HCT116 (cell line): ENCODE data around the gene USP32. TPM values are rescaled to one million over a fixed set of nuclear protein-coding genes. Genes with fewer than 3 reads are reported as not detected.

Experiments used
- ATAC-seq: fragments of 200-7000 bp; cut with Tn5 transposase; 2 replicates; pipeline ENCODE4 v1.9.1; 2020; ENCODE audit warnings: mild to moderate bottlenecking, moderate library complexity
- BruUV-seq: library from RNA; stranded (reverse); fragments of 400-500 nt; replicated peaks from 2 replicates; lab custom pipeline; 2021; lab: Mats Ljungman, UMichigan
- CTCF ChIA-PET: fragments of 300-600 bp; sonication (Branson Sonifier 250); formaldehyde crosslinking; loops from one replicate; lab custom pipeline; 2021; ENCODE audit warnings: antibody characterized with exemption; lab: Charles Lee
- POLR2A ChIA-PET: fragments of 300-600, 350-600 bp; sonication (Branson Sonifier 250); formaldehyde crosslinking; loops from one replicate; lab custom pipeline; 2021; ENCODE audit warnings: antibody characterized with exemption; lab: Charles Lee
- RAD21 ChIA-PET, 2 experiments: fragments of 300-600 bp; sonication (Branson Sonifier 250); formaldehyde crosslinking; loops; one replicate each; lab custom pipeline; 2023; ENCODE audit warnings: low total read pairs in 2 of 2; ENCODE audit not compliant: uncharacterized antibody in 2 of 2, unreplicated experiment in 2 of 2, low non-redundant PET in 1 of 2; lab: Charles Lee
- DNase-seq: peaks from one replicate; pipeline ENCODE4 v3.0.0-alpha.2; 2010; ENCODE audit warnings: low read depth, low spot score
- H2AFZ ChIP-seq: fragments of 200-600 bp; shearing (Covaris generic), sonication (generic); 2 replicates; pipeline ENCODE4 v1.6.1; 2017; ENCODE audit warnings: low read depth, mixed run types, mixed read lengths, antibody characterized with exemption, low read length; ENCODE audit not compliant: poor library complexity, severe bottlenecking
- H3K27ac ChIP-seq: 2 replicates; pipeline ENCODE4 v1.5.1; 2012; ENCODE audit warnings: low read depth, low read length
- H3K27me3 ChIP-seq: fragments of 200-600 bp; sonication (generic); 2 replicates; pipeline ENCODE4 v1.6.1; 2016; ENCODE audit warnings: mixed run types, low read length, mixed read lengths; ENCODE audit not compliant: insufficient read depth
- H3K36me3 ChIP-seq, 2 experiments: fragments of 200-500 bp in 1 of 2; fragments of 200-600 bp in 1 of 2; sonication (Bioruptor generic) in 1 of 2; sonication (generic) in 1 of 2; 2 replicates each; pipeline versions ENCODE4 v1.5.1 to v1.6.1; 2014 to 2016; ENCODE audit warnings: low read length in 2 of 2, inconsistent platforms in 1 of 2, mixed read lengths in 1 of 2, mixed run types in 1 of 2; ENCODE audit not compliant: insufficient read depth in 2 of 2, control insufficient read depth in 1 of 2
- H3K4me1 ChIP-seq, 2 experiments: fragments of 200-600 bp in 1 of 2; sonication (generic) in 1 of 2; 2 replicates each; pipeline versions ENCODE4 v1.5.1 to v1.6.1; 2012 to 2017; ENCODE audit warnings: low read length in 2 of 2, inconsistent platforms in 1 of 2, mild to moderate bottlenecking in 1 of 2, mixed read lengths in 1 of 2, mixed run types in 1 of 2, moderate library complexity in 1 of 2; ENCODE audit not compliant: insufficient read depth in 2 of 2, control insufficient read depth in 1 of 2
- H3K4me2 ChIP-seq: fragments of 200-600 bp; sonication (generic); 2 replicates; pipeline ENCODE4 v1.6.1; 2017; ENCODE audit warnings: mixed run types, low read length, mixed read lengths
- H3K4me3 ChIP-seq, 2 experiments: fragments of 200-600 bp in 1 of 2; sonication (generic) in 1 of 2; replicated peaks in 1 of 2; 2 replicates each; pipeline ENCODE4 v1.5.1; 2011 to 2016; ENCODE audit warnings: low read length in 2 of 2, control low read depth in 1 of 2, low read depth in 1 of 2, mild to moderate bottlenecking in 1 of 2, mixed read lengths in 1 of 2, mixed run types in 1 of 2
- H3K79me2 ChIP-seq: fragments of 200-600 bp; sonication (generic); 2 replicates; pipeline ENCODE4 v1.6.1; 2017; ENCODE audit warnings: mild to moderate bottlenecking, mixed run types, low read length, moderate library complexity, mixed read lengths; ENCODE audit not compliant: insufficient read depth
- H3K9ac ChIP-seq: fragments of 200-600 bp; sonication (generic); 2 replicates; pipeline ENCODE4 v1.6.1; 2016; ENCODE audit warnings: low read length, mixed read lengths
- H3K9me2 ChIP-seq: fragments of 200-600 bp; sonication (generic), shearing (Covaris generic); 2 replicates; pipeline ENCODE4 v1.6.1; 2017; ENCODE audit warnings: mixed run types, mild to moderate bottlenecking, moderate library complexity; ENCODE audit not compliant: insufficient read depth
- H3K9me3 ChIP-seq, 2 experiments: fragments of 200-500 bp in 1 of 2; fragments of 200-600 bp in 1 of 2; sonication (Bioruptor generic) in 1 of 2; sonication (generic) in 1 of 2; 2 replicates each; pipeline ENCODE4 v1.6.1; 2014 to 2017; ENCODE audit warnings: low read length in 2 of 2, mixed read lengths in 2 of 2, inconsistent platforms in 1 of 2, low read depth in 1 of 2, mild to moderate bottlenecking in 1 of 2, mixed run types in 1 of 2, moderate library complexity in 1 of 2; ENCODE audit not compliant: control insufficient read depth in 1 of 2, insufficient read depth in 1 of 2
- H4K20me1 ChIP-seq: fragments of 200-600 bp; sonication (generic), shearing (Covaris generic); 2 replicates; pipeline ENCODE4 v1.6.1; 2017; ENCODE audit warnings: mixed run types, mild to moderate bottlenecking, moderate library complexity; ENCODE audit not compliant: insufficient read depth
- CBX3 ChIP-seq: IDR thresholded peaks from 2 replicates; pipeline ENCODE4 v1.6.1; 2012; ENCODE audit warnings: low read depth
- CEBPB ChIP-seq: IDR thresholded peaks from 2 replicates; pipeline ENCODE4 v1.6.1; 2012; ENCODE audit warnings: low read depth
- EGR1 ChIP-seq: IDR thresholded peaks from 2 replicates; pipeline ENCODE4 v1.6.1; 2012; ENCODE audit warnings: low read depth
- EZH2 ChIP-seq: fragments of 200-600 bp; sonication (generic); IDR thresholded peaks from 2 replicates; pipeline ENCODE4 v1.6.1; 2017; ENCODE audit warnings: antibody characterized with exemption, mixed run types
- FOSL1 ChIP-seq: IDR thresholded peaks from 2 replicates; pipeline ENCODE4 v1.6.1; 2012; ENCODE audit warnings: low read depth
- MAX ChIP-seq: IDR thresholded peaks from 2 replicates; pipeline ENCODE4 v1.6.1; 2012
- SP1 ChIP-seq: IDR thresholded peaks from 2 replicates; pipeline ENCODE4 v1.6.1; 2012; ENCODE audit warnings: low read depth
- SRF ChIP-seq: IDR thresholded peaks from 2 replicates; pipeline ENCODE4 v1.6.1; 2012; ENCODE audit warnings: low read depth
- YY1 ChIP-seq: IDR thresholded peaks from 2 replicates; pipeline ENCODE4 v1.6.1; 2011; ENCODE audit warnings: low read length, low read depth, moderate library complexity, mild to moderate bottlenecking; ENCODE audit not compliant: insufficient replicate concordance; ENCODE audit errors: extremely low read depth
- ZFX ChIP-seq: fragments of 450-650 bp; IDR thresholded peaks from 2 replicates; pipeline ENCODE4 v1.6.1; 2017
- ZNF274 ChIP-seq: fragments of 200-500 bp; sonication (Bioruptor generic); IDR thresholded peaks from 2 replicates; pipeline ENCODE4 v1.6.1; 2014; ENCODE audit warnings: mild to moderate bottlenecking, low read depth, low read length, inconsistent platforms
- intact Hi-C: fragments of 100-400 bp; cut with micrococcal nuclease; formaldehyde crosslinking; loops from 2 replicates; pipeline ENCODE4 v1.10.0; 2022
- total RNA-seq: library from RNA; stranded (reverse); gene quantifications from one replicate; pipeline ENCODE4 v1.2.1, GENCODE V29; 2021; ENCODE audit not compliant: unreplicated experiment
- TF ChIP-seq, protein P1 (sequence below): IDR thresholded peaks from 2 replicates; pipeline ENCODE4 v1.6.1; 2012; ENCODE audit warnings: low read depth
- TF ChIP-seq, protein P2 (sequence below): IDR thresholded peaks from 2 replicates; pipeline ENCODE4 v1.6.1; 2012
- TF ChIP-seq, protein P3 (sequence below): IDR thresholded peaks from 2 replicates; pipeline ENCODE4 v1.6.1; 2011; ENCODE audit warnings: mild to moderate bottlenecking, low read length, moderate library complexity; ENCODE audit not compliant: insufficient replicate concordance; ENCODE audit errors: extremely low read depth

Gene USP32
- total RNA-seq, 1 experiment from 2014 or later, result 67.0 TPM

GRCh38 chr17:60327901-60328273 is 64.0 kb downstream of the USP32 start (continued):
- TF ChIP-seq, protein P1, sequence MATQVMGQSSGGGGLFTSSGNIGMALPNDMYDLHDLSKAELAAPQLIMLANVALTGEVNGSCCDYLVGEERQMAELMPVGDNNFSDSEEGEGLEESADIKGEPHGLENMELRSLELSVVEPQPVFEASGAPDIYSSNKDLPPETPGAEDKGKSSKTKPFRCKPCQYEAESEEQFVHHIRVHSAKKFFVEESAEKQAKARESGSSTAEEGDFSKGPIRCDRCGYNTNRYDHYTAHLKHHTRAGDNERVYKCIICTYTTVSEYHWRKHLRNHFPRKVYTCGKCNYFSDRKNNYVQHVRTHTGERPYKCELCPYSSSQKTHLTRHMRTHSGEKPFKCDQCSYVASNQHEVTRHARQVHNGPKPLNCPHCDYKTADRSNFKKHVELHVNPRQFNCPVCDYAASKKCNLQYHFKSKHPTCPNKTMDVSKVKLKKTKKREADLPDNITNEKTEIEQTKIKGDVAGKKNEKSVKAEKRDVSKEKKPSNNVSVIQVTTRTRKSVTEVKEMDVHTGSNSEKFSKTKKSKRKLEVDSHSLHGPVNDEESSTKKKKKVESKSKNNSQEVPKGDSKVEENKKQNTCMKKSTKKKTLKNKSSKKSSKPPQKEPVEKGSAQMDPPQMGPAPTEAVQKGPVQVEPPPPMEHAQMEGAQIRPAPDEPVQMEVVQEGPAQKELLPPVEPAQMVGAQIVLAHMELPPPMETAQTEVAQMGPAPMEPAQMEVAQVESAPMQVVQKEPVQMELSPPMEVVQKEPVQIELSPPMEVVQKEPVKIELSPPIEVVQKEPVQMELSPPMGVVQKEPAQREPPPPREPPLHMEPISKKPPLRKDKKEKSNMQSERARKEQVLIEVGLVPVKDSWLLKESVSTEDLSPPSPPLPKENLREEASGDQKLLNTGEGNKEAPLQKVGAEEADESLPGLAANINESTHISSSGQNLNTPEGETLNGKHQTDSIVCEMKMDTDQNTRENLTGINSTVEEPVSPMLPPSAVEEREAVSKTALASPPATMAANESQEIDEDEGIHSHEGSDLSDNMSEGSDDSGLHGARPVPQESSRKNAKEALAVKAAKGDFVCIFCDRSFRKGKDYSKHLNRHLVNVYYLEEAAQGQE, result no peak
- TF ChIP-seq, protein P2, sequence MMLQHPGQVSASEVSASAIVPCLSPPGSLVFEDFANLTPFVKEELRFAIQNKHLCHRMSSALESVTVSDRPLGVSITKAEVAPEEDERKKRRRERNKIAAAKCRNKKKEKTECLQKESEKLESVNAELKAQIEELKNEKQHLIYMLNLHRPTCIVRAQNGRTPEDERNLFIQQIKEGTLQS, result no peak
- TF ChIP-seq SP1 (no peak), MAX (no peak), CEBPB (no peak), FOSL1 (no peak)

DNA sequence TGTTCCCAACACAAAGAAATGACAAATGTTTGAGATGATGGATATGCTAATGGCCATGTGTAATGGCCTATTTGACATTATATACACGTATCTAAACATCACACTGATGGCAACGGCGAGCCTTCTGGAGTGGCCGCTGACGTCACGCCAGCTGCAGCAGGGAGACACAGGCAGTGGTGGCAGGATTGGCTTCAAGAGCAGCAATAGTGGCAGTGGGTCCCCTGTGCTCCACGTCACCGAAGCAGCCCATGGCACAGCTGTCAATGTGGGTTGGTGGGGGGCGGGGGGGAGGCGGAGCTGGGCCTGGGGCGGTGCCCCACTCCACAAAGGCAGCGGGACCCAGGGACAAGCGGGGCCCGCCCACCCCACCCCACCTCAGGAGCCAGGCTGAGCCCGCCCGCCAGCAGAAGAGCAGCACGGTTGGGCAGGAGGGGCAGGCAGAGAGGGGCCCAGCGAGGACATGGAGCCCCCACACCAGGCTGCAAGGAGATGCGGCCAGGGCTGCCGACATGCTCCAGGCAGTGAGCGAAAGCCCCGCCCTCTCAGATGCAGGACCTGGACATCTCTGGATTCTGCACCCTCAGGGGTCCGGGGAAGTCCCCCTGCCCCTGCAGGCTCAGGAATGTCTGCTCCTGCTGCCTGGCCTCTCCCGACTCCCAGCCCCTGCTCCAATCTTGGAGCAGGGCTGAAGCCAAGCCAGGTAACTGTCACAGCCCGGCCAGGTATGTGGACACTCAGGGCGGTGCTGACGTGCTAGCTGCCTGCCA is 64.6 kb downstream of the USP32 start:
- intact Hi-C loops, result no loop called here
- H3K27ac ChIP-seq, result no peak overlapping the region
- H3K27me3 ChIP-seq, result no peaks in the 10 kb centered on the region
- H3K79me2 ChIP-seq, result peaks cover 15% of the 10 kb centered on the region
- no peak overlapping the region for H3K4me2 ChIP-seq
- BruUV-seq, result no TSS peak
- POLR2A ChIA-PET, result no interaction called here
- DNase-seq (no peak), ATAC-seq (no peak)
- CTCF ChIA-PET, result no interaction called here
- H3K9me3 ChIP-seq, result no peaks in the 10 kb centered on the region
- H3K36me3 ChIP-seq, result no peaks in the 10 kb centered on the region
- H2AFZ ChIP-seq, result no peak overlapping the region
- RAD21 ChIA-PET, result no interaction called here
- H3K4me3 ChIP-seq, result no peak overlapping the region
- no peaks in the 10 kb centered on the region; the same call in 1 of the 2 replicates for H3K9me2 ChIP-seq
- H4K20me1 ChIP-seq, result no peaks in the 10 kb centered on the region
- H3K9ac ChIP-seq, result no peak overlapping the region
- H3K4me1 ChIP-seq, result no peaks in the 10 kb centered on the region; a peak in 1 of 4 replicates
- no peak for TF ChIP-seq FOSL1
- TF ChIP-seq, protein P1, result no peak
- TF ChIP-seq, protein P3, sequence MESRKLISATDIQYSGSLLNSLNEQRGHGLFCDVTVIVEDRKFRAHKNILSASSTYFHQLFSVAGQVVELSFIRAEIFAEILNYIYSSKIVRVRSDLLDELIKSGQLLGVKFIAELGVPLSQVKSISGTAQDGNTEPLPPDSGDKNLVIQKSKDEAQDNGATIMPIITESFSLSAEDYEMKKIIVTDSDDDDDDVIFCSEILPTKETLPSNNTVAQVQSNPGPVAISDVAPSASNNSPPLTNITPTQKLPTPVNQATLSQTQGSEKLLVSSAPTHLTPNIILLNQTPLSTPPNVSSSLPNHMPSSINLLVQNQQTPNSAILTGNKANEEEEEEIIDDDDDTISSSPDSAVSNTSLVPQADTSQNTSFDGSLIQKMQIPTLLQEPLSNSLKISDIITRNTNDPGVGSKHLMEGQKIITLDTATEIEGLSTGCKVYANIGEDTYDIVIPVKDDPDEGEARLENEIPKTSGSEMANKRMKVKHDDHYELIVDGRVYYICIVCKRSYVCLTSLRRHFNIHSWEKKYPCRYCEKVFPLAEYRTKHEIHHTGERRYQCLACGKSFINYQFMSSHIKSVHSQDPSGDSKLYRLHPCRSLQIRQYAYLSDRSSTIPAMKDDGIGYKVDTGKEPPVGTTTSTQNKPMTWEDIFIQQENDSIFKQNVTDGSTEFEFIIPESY, result no peak
- no peak for TF ChIP-seq ZFX
- TF ChIP-seq CBX3, result no peak
- no peak for TF ChIP-seq SRF
- TF ChIP-seq ZNF274, result no peak
- TF ChIP-seq, protein P2, result no peak
- TF ChIP-seq EGR1, result no peak
- TF ChIP-seq EZH2, result no peak
- TF ChIP-seq YY1, result no peak
